Parathyroid adenoma (tissue), 2 donors: Measurements from ENCODE around the gene CYSRT1.
A peak's percentile ranks its signal among the peaks of the same experiment; 100 is the strongest.
"Not testable (repeated sequence)": the region's sequence is repeated elsewhere in the genome, so short reads cannot be mapped to it uniquely, and the experiment has no call there.

Source experiments
- H2AFZ ChIP-seq: fragments of 300-600 bp; sonication (generic); one replicate; pipeline ENCODE4 v1.7.0; 2017; ENCODE audit warnings: antibody characterized with exemption, mild to moderate bottlenecking
- H3K27ac ChIP-seq: fragments of 300-600 bp; sonication (generic); one replicate; pipeline ENCODE4 v1.7.0; 2017
- H3K27me3 ChIP-seq: fragments of 300-600 bp; sonication (generic); one replicate; pipeline ENCODE4 v1.7.0; 2017; ENCODE audit warnings: low read length; ENCODE audit not compliant: control insufficient read depth, insufficient read depth
- H3K36me3 ChIP-seq: fragments of 300-600 bp; sonication (generic); one replicate; pipeline ENCODE4 v1.7.0; 2017; ENCODE audit warnings: low read length; ENCODE audit not compliant: control insufficient read depth, insufficient read depth
- H3K4me1 ChIP-seq: fragments of 300-600 bp; sonication (generic); one replicate; pipeline ENCODE4 v1.7.0; 2017; ENCODE audit warnings: control low read depth
- H3K4me2 ChIP-seq: fragments of 300-600 bp; sonication (generic); one replicate; pipeline ENCODE4 v1.7.0; 2017; ENCODE audit warnings: low read length
- H3K4me3 ChIP-seq: fragments of 300-600 bp; sonication (generic); one replicate; pipeline ENCODE4 v1.7.0; 2017; ENCODE audit warnings: low read depth, low read length
- H3K79me2 ChIP-seq: fragments of 300-600 bp; sonication (generic); one replicate; pipeline ENCODE4 v1.7.0; 2017; ENCODE audit warnings: control low read depth
- H3K9ac ChIP-seq: fragments of 300-600 bp; sonication (generic); one replicate; pipeline ENCODE4 v1.7.0; 2017; ENCODE audit warnings: mild to moderate bottlenecking
- H3K9me3 ChIP-seq: fragments of 300-600 bp; sonication (generic); one replicate; pipeline ENCODE4 v1.7.0; 2017; ENCODE audit warnings: low read length; ENCODE audit not compliant: control insufficient read depth
- CTCF ChIP-seq: fragments of 300-600 bp; sonication (generic); IDR thresholded peaks from one replicate; pipeline ENCODE4 v1.7.0; 2017; ENCODE audit warnings: antibody characterized with exemption, mild to moderate bottlenecking
- donor health status: primary hyperparathyroidism.

The CYSRT1 gene

GRCh38 chr9:137240841-137241489 lies 16.0 kb downstream of the CYSRT1 start, which contains the start of gene TUBB4B:
TSS of gene TUBB4B (plus strand) at chr9:137241287. CDS start at chr9:137241361, 74 bp downstream.
- Histone ChIP-seq H2AFZ (peak within 1 kb of the TSS; percentile 85), H3K4me1 (peaks cover 16% of the 10 kb centered on the region), H3K36me3 (no peaks in the 10 kb centered on the region), H3K9me3 (no peaks in the 10 kb centered on the region), H3K27ac (peak within 1 kb of the TSS; percentile 96), H3K27me3 (no peaks in the 10 kb centered on the region), H3K79me2 (no peaks in the 10 kb centered on the region), H3K9ac (no peak within 1 kb of the TSS), H3K4me3 (peak within 1 kb of the TSS; percentile 86), H3K4me2 (peak within 1 kb of the TSS; percentile 94)
- no peak for TF ChIP-seq CTCF

- H3K36me3 ChIP-seq, result no peaks in the 10 kb centered on the region
- peak overlapping the region; percentile 69 for H3K4me3 ChIP-seq
- H3K79me2 ChIP-seq, result no peaks in the 10 kb centered on the region
- no peaks in the 10 kb centered on the region for H3K9me3 ChIP-seq
- H3K27ac ChIP-seq, result peak overlapping the region; percentile 69
- H3K27me3 ChIP-seq, result no peaks in the 10 kb centered on the region
- H3K9ac ChIP-seq, result no peak overlapping the region
- H2AFZ ChIP-seq, result no peak overlapping the region
- peak overlapping the region; percentile 94 for H3K4me2 ChIP-seq
- no peak for TF ChIP-seq CTCF
- peaks cover 9% of the 10 kb centered on the region for H3K4me1 ChIP-seq
Observed at GRCh38 chr9:137241490-137242268, 16.7 kb downstream of the CYSRT1 start.

GRCh38 chr9:137242269-137243203 lies 17.6 kb downstream of the CYSRT1 start:
- Histone ChIP-seq H3K4me3 (peak overlapping the region; percentile 69), H3K27ac (peak overlapping the region; percentile 53), H3K36me3 (no peaks in the 10 kb centered on the region), H3K9me3 (no peaks in the 10 kb centered on the region), H3K9ac (no peak overlapping the region), H3K27me3 (no peaks in the 10 kb centered on the region), H3K4me1 (peaks cover 5% of the 10 kb centered on the region), H2AFZ (no peak overlapping the region), H3K79me2 (no peaks in the 10 kb centered on the region), H3K4me2 (peak overlapping the region; percentile 94)
- no peak for TF ChIP-seq CTCF

- not testable (repeated sequence) for H3K27me3 ChIP-seq, H3K9me3 ChIP-seq, H2AFZ ChIP-seq, H3K36me3 ChIP-seq, H3K27ac ChIP-seq, H3K4me1 ChIP-seq, H3K79me2 ChIP-seq, H3K4me3 ChIP-seq, H3K4me2 ChIP-seq, H3K9ac ChIP-seq
Observed at GRCh38 chr9:137243266-137243625, 18.3 kb downstream of the CYSRT1 start.
